Stimulated activated CD4-positive, alpha-beta T cell treated with anti-CD3 and anti-CD28 coated beads, Interleukin-4, amount 100 ng/mL, for 1 hour (primary cell): ENCODE measurements around the gene NKTR.

ENCODE experiments used
- DNase-seq: peaks from one replicate; pipeline ENCODE4 v3.0.0-alpha.2; 2020

NKTR gene

GRCh38 chr3:42697289-42698051, 97.0 kb downstream of the NKTR start:
- DNase-seq: no peak
